HCT116 (cell line): ENCODE results near the gene SH3BGR. TPM values are rescaled to one million over a fixed set of nuclear protein-coding genes. Genes with fewer than 3 reads are reported as not detected.

Experiments used
- ATAC-seq: fragments of 200-7000 bp; cut with Tn5 transposase; 2 replicates; pipeline ENCODE4 v1.9.1; 2020; ENCODE audit warnings: mild to moderate bottlenecking, moderate library complexity
- BruUV-seq: library from RNA; stranded (reverse); fragments of 400-500 nt; replicated peaks from 2 replicates; lab custom pipeline; 2021; lab: Mats Ljungman, UMichigan
- CTCF ChIA-PET: fragments of 300-600 bp; sonication (Branson Sonifier 250); formaldehyde crosslinking; loops from one replicate; lab custom pipeline; 2021; ENCODE audit warnings: antibody characterized with exemption; lab: Charles Lee
- POLR2A ChIA-PET: fragments of 300-600, 350-600 bp; sonication (Branson Sonifier 250); formaldehyde crosslinking; loops from one replicate; lab custom pipeline; 2021; ENCODE audit warnings: antibody characterized with exemption; lab: Charles Lee
- RAD21 ChIA-PET, 2 experiments: fragments of 300-600 bp; sonication (Branson Sonifier 250); formaldehyde crosslinking; loops; one replicate each; lab custom pipeline; 2023; ENCODE audit warnings: low total read pairs in 2 of 2; ENCODE audit not compliant: uncharacterized antibody in 2 of 2, unreplicated experiment in 2 of 2, low non-redundant PET in 1 of 2; lab: Charles Lee
- DNase-seq: peaks from one replicate; pipeline ENCODE4 v3.0.0-alpha.2; 2010; ENCODE audit warnings: low read depth, low spot score
- H2AFZ ChIP-seq: fragments of 200-600 bp; shearing (Covaris generic), sonication (generic); 2 replicates; pipeline ENCODE4 v1.6.1; 2017; ENCODE audit warnings: low read depth, mixed run types, mixed read lengths, antibody characterized with exemption, low read length; ENCODE audit not compliant: poor library complexity, severe bottlenecking
- H3K27ac ChIP-seq: 2 replicates; pipeline ENCODE4 v1.5.1; 2012; ENCODE audit warnings: low read depth, low read length
- H3K27me3 ChIP-seq: fragments of 200-600 bp; sonication (generic); 2 replicates; pipeline ENCODE4 v1.6.1; 2016; ENCODE audit warnings: mixed run types, low read length, mixed read lengths; ENCODE audit not compliant: insufficient read depth
- H3K36me3 ChIP-seq, 2 experiments: fragments of 200-500 bp in 1 of 2; fragments of 200-600 bp in 1 of 2; sonication (Bioruptor generic) in 1 of 2; sonication (generic) in 1 of 2; 2 replicates each; pipeline versions ENCODE4 v1.5.1 to v1.6.1; 2014 to 2016; ENCODE audit warnings: low read length in 2 of 2, inconsistent platforms in 1 of 2, mixed read lengths in 1 of 2, mixed run types in 1 of 2; ENCODE audit not compliant: insufficient read depth in 2 of 2, control insufficient read depth in 1 of 2
- H3K4me1 ChIP-seq, 2 experiments: fragments of 200-600 bp in 1 of 2; sonication (generic) in 1 of 2; 2 replicates each; pipeline versions ENCODE4 v1.5.1 to v1.6.1; 2012 to 2017; ENCODE audit warnings: low read length in 2 of 2, inconsistent platforms in 1 of 2, mild to moderate bottlenecking in 1 of 2, mixed read lengths in 1 of 2, mixed run types in 1 of 2, moderate library complexity in 1 of 2; ENCODE audit not compliant: insufficient read depth in 2 of 2, control insufficient read depth in 1 of 2
- H3K4me2 ChIP-seq: fragments of 200-600 bp; sonication (generic); 2 replicates; pipeline ENCODE4 v1.6.1; 2017; ENCODE audit warnings: mixed run types, low read length, mixed read lengths
- H3K4me3 ChIP-seq, 2 experiments: fragments of 200-600 bp in 1 of 2; sonication (generic) in 1 of 2; replicated peaks in 1 of 2; 2 replicates each; pipeline ENCODE4 v1.5.1; 2011 to 2016; ENCODE audit warnings: low read length in 2 of 2, control low read depth in 1 of 2, low read depth in 1 of 2, mild to moderate bottlenecking in 1 of 2, mixed read lengths in 1 of 2, mixed run types in 1 of 2
- H3K79me2 ChIP-seq: fragments of 200-600 bp; sonication (generic); 2 replicates; pipeline ENCODE4 v1.6.1; 2017; ENCODE audit warnings: mild to moderate bottlenecking, mixed run types, low read length, moderate library complexity, mixed read lengths; ENCODE audit not compliant: insufficient read depth
- H3K9ac ChIP-seq: fragments of 200-600 bp; sonication (generic); 2 replicates; pipeline ENCODE4 v1.6.1; 2016; ENCODE audit warnings: low read length, mixed read lengths
- H3K9me2 ChIP-seq: fragments of 200-600 bp; sonication (generic), shearing (Covaris generic); 2 replicates; pipeline ENCODE4 v1.6.1; 2017; ENCODE audit warnings: mixed run types, mild to moderate bottlenecking, moderate library complexity; ENCODE audit not compliant: insufficient read depth
- H3K9me3 ChIP-seq, 2 experiments: fragments of 200-500 bp in 1 of 2; fragments of 200-600 bp in 1 of 2; sonication (Bioruptor generic) in 1 of 2; sonication (generic) in 1 of 2; 2 replicates each; pipeline ENCODE4 v1.6.1; 2014 to 2017; ENCODE audit warnings: low read length in 2 of 2, mixed read lengths in 2 of 2, inconsistent platforms in 1 of 2, low read depth in 1 of 2, mild to moderate bottlenecking in 1 of 2, mixed run types in 1 of 2, moderate library complexity in 1 of 2; ENCODE audit not compliant: control insufficient read depth in 1 of 2, insufficient read depth in 1 of 2
- H4K20me1 ChIP-seq: fragments of 200-600 bp; sonication (generic), shearing (Covaris generic); 2 replicates; pipeline ENCODE4 v1.6.1; 2017; ENCODE audit warnings: mixed run types, mild to moderate bottlenecking, moderate library complexity; ENCODE audit not compliant: insufficient read depth
- CBX3 ChIP-seq: IDR thresholded peaks from 2 replicates; pipeline ENCODE4 v1.6.1; 2012; ENCODE audit warnings: low read depth
- CEBPB ChIP-seq: IDR thresholded peaks from 2 replicates; pipeline ENCODE4 v1.6.1; 2012; ENCODE audit warnings: low read depth
- ELF1 ChIP-seq: IDR thresholded peaks from 2 replicates; pipeline ENCODE4 v1.6.1; 2012; ENCODE audit warnings: low read depth, borderline replicate concordance
- JUND ChIP-seq: IDR thresholded peaks from 2 replicates; pipeline ENCODE4 v1.6.1; 2012
- POLR2AphosphoS5 ChIP-seq: IDR thresholded peaks from 2 replicates; pipeline ENCODE4 v1.6.1; 2011; ENCODE audit warnings: mild to moderate bottlenecking, low read depth, low read length, moderate library complexity
- SIN3A ChIP-seq: IDR thresholded peaks from 2 replicates; pipeline ENCODE4 v1.6.1; 2012; ENCODE audit warnings: low read depth
- SP1 ChIP-seq: IDR thresholded peaks from 2 replicates; pipeline ENCODE4 v1.6.1; 2012; ENCODE audit warnings: low read depth
- TCF7L2 ChIP-seq: IDR thresholded peaks from 2 replicates; pipeline ENCODE4 v1.7.0; 2011; ENCODE audit warnings: borderline replicate concordance, inconsistent platforms; ENCODE audit not compliant: insufficient read depth, insufficient read length; ENCODE audit errors: extremely low read depth
- YY1 ChIP-seq: IDR thresholded peaks from 2 replicates; pipeline ENCODE4 v1.6.1; 2011; ENCODE audit warnings: low read length, low read depth, moderate library complexity, mild to moderate bottlenecking; ENCODE audit not compliant: insufficient replicate concordance; ENCODE audit errors: extremely low read depth
- ZNF274 ChIP-seq: fragments of 200-500 bp; sonication (Bioruptor generic); IDR thresholded peaks from 2 replicates; pipeline ENCODE4 v1.6.1; 2014; ENCODE audit warnings: mild to moderate bottlenecking, low read depth, low read length, inconsistent platforms
- intact Hi-C: fragments of 100-400 bp; cut with micrococcal nuclease; formaldehyde crosslinking; loops from 2 replicates; pipeline ENCODE4 v1.10.0; 2022
- total RNA-seq: library from RNA; stranded (reverse); gene quantifications from one replicate; pipeline ENCODE4 v1.2.1, GENCODE V29; 2021; ENCODE audit not compliant: unreplicated experiment
- TF ChIP-seq, protein P1 (sequence below): IDR thresholded peaks from 2 replicates; pipeline ENCODE4 v1.6.1; 2012; ENCODE audit warnings: low read depth
- TF ChIP-seq, protein P2 (sequence below), 3 experiments: fragments of 200-600 bp in 1 of 3; sonication (generic) in 1 of 3; IDR thresholded peaks in 2 of 3; conservative IDR thresholded peaks in 1 of 3; 2 replicates each; pipeline ENCODE4 v1.5.1; 2012 to 2017; ENCODE audit warnings: low read depth in 2 of 3, low read length in 2 of 3, antibody characterized with exemption in 1 of 3, borderline replicate concordance in 1 of 3, control low read depth in 1 of 3, mild to moderate bottlenecking in 1 of 3, mixed read lengths in 1 of 3, mixed run types in 1 of 3, moderate library complexity in 1 of 3; ENCODE audit not compliant: insufficient read depth in 1 of 3

Gene SH3BGR
- total RNA-seq, 1 experiment from 2014 or later, result 4.8 TPM

DNA sequence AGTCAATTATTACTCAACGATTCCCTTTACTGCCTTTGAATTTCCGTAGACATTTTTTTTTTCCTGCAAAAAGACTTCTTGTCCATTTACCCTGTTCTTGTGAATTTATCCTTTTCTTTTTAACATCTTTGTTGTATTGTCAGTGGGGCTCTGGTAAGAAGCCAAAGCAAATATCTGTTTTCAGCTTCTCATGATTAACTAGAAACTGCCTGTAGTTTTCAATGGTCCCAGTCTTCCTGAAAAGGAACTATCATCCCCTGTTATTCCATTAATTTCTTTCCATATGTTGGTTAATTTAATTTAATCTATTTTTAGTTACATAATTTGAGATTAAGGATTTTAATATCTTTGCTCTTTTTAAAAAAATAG is 28.0 kb downstream of the SH3BGR start:
- Histone ChIP-seq H3K36me3 (no peaks in the 10 kb centered on the region), H3K79me2 (no peaks in the 10 kb centered on the region), H3K27me3 (no peaks in the 10 kb centered on the region), H3K9me3 (no peaks in the 10 kb centered on the region), H3K4me1 (no peaks in the 10 kb centered on the region), H3K4me3 (no peak overlapping the region), H3K9ac (no peak overlapping the region), H3K27ac (no peak overlapping the region), H2AFZ (no peak overlapping the region), H3K4me2 (no peak overlapping the region), H4K20me1 (no peaks in the 10 kb centered on the region)
- ChIA-PET POLR2A (no interaction called here), RAD21 (no interaction called here), CTCF (no interaction called here)
- no peak for DNase-seq
- intact Hi-C loops, result no loop called here
- no TSS peak for BruUV-seq
- no peak for ATAC-seq
- no peak for TF ChIP-seq JUND
- TF ChIP-seq YY1, result no peak
- TF ChIP-seq ZNF274, result no peak
- no peak for TF ChIP-seq POLR2AphosphoS5
- TF ChIP-seq CBX3, result no peak
- no peak for TF ChIP-seq SIN3A
- TF ChIP-seq, protein P1, sequence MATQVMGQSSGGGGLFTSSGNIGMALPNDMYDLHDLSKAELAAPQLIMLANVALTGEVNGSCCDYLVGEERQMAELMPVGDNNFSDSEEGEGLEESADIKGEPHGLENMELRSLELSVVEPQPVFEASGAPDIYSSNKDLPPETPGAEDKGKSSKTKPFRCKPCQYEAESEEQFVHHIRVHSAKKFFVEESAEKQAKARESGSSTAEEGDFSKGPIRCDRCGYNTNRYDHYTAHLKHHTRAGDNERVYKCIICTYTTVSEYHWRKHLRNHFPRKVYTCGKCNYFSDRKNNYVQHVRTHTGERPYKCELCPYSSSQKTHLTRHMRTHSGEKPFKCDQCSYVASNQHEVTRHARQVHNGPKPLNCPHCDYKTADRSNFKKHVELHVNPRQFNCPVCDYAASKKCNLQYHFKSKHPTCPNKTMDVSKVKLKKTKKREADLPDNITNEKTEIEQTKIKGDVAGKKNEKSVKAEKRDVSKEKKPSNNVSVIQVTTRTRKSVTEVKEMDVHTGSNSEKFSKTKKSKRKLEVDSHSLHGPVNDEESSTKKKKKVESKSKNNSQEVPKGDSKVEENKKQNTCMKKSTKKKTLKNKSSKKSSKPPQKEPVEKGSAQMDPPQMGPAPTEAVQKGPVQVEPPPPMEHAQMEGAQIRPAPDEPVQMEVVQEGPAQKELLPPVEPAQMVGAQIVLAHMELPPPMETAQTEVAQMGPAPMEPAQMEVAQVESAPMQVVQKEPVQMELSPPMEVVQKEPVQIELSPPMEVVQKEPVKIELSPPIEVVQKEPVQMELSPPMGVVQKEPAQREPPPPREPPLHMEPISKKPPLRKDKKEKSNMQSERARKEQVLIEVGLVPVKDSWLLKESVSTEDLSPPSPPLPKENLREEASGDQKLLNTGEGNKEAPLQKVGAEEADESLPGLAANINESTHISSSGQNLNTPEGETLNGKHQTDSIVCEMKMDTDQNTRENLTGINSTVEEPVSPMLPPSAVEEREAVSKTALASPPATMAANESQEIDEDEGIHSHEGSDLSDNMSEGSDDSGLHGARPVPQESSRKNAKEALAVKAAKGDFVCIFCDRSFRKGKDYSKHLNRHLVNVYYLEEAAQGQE, result no peak
- no peak for TF ChIP-seq SP1
- TF ChIP-seq CEBPB, result no peak
- no peak for TF ChIP-seq ELF1
- TF ChIP-seq TCF7L2, result no peak
- TF ChIP-seq, protein P2, sequence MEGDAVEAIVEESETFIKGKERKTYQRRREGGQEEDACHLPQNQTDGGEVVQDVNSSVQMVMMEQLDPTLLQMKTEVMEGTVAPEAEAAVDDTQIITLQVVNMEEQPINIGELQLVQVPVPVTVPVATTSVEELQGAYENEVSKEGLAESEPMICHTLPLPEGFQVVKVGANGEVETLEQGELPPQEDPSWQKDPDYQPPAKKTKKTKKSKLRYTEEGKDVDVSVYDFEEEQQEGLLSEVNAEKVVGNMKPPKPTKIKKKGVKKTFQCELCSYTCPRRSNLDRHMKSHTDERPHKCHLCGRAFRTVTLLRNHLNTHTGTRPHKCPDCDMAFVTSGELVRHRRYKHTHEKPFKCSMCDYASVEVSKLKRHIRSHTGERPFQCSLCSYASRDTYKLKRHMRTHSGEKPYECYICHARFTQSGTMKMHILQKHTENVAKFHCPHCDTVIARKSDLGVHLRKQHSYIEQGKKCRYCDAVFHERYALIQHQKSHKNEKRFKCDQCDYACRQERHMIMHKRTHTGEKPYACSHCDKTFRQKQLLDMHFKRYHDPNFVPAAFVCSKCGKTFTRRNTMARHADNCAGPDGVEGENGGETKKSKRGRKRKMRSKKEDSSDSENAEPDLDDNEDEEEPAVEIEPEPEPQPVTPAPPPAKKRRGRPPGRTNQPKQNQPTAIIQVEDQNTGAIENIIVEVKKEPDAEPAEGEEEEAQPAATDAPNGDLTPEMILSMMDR (IDR thresholded peaks at IDR 0.05 in 2 of 3, conservative IDR thresholded peaks at IDR 0.05 in 1 of 3; ENCODE audit: borderline replicate concordance in 1 of 3, insufficient read depth in 1 of 3, low read depth in 2 of 3, low read length in 2 of 3), result no peak
- TF ChIP-seq, all 23 proteins: peak for 0
- no peaks in the 10 kb centered on the region for H3K9me2 ChIP-seq
